Measurements from ENCODE around the gene EPB41L4A.
"Not testable (repeated sequence)": the region's sequence is repeated elsewhere in the genome, so short reads cannot be mapped to it uniquely, and the experiment has no call there.

EPB41L4A gene

DNA sequence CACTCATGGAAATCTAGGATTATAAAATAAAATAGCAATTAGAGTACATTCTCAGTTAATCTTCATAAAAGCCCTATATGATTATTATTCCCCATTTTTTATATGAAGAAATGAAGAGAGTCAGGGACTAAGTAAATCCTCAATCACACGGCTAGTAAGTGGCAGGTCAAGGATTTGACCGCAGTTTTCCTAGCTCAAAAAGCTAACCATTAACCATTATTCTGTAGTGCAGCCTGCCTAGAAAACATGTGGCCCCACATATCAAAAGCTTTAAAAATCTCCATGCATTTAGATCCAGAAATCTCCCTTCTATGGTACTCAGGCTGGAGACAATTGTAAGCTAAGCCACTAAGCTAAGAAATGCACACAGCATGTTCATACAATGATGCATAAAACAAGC is 21.4 kb downstream of the EPB41L4A start:
- DNase-seq: no peak

DNA sequence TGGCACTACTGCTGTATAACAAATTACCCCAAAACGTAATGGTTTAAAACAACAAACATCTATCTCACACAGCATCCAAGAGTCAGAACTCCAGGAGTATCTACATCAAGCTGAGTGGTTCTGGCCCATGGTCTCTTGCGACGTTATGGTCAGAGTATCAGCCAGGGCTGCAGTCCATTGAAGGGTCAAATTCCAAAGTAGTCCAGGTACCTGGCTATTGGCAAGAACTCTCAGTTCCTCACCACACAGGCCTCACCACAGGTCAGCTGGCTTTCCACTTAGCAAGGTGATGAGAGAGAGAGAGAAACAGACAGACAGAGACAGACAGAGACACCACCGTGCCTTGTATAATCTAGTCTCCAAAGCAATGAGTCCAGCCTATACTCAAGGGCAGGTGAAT is 22.6 kb downstream of the EPB41L4A start:
- DNase-seq: no peak

DNA sequence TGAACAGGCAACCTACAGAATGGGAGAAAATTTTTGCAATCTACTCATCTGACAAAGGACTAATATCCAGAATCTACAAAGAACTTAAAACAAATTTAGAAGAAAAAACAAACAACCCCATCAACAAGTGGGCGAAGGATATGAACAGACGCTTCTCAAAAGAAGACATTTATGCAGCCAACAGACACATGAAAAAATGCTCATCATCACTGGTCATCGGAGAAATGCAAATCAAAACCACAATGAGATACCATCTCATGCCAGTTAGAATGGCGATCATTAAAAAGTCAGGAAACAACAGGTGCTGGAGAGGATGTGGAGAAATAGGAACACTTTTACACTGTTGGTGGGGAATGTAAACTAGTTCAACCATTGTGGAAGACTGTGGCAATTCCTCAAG is 23.8 kb downstream of the EPB41L4A start:
- not testable (repeated sequence) for DNase-seq

DNA sequence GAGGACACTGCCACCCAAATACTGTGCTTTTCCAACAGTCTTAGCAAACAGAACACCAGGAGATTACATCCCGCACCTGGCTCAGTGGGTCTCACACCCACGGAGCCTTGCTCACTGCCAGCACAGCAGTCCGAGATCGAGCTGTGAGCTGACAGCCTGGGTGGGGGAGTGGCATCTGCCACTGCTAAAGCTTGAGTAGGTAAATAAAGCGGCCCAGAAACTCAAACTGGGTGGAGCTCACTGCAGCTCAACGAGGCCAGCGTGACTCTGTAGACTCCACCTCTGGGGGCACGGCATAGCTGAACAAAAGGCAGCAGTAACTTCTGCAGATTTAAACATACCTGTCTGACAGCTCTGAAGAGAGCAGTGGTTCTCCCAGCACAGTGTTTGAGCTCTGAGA is 28.8 kb downstream of the EPB41L4A start:
- no peak for DNase-seq

DNA sequence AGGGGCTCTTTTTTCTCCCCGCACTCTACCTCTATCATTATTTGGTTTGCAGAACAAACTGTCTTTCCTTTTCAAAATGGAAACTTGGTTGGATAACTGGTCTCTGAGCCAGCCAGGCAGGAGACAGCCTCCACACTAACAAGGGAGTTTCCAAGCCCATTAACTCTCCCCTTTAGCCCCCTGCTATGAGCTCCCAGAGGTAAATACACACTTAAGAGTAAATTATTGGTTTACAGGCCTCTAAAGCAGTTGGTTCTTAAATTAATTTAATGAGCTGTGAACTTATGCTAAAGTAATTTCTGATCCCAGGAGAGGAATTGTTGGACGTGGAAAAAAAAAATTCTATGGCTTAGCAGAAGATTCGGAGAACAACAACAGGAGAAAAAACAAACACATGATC is 30.3 kb downstream of the EPB41L4A start:
- DNase-seq: no peak

DNA sequence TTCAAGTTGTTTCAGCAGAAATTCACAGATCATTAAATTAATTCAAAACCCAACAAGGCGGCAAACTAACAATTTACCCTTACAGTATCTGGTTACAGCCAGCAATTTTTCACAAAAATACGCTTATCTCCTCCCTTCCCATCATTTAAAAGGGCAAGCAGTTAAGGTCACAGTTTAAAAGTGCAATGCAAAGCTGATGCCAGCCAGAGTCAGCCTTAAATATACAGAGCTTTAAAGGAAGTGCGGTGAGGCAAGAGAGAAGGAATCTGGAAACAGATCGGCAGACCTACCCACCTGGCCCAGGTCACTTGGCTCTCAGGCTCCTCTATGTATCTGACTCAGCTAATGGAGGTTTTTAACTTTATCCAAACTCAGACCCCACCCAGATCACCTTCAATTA is 31.0 kb downstream of the EPB41L4A start:
- DNase-seq: no peak

DNA sequence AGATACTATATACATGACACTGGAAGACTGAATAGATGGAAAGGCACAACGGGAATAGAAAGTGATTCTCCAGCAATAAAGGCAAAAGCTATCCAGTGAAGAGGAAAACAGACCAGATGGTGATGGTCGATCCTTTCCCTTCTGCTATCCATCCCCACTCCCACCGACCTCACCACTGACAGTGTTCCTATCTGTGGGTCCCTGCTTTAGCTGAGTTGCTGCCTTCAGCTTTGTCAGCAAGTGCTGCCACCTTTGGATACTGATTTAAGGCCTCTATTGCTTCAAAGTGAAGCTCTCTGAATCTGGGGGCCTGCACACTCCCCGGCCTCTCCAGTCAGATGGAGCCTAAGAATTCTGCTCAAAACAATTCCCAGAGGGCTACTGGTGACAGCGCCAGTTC is 32.3 kb downstream of the EPB41L4A start:
- DNase-seq: no peak

DNA sequence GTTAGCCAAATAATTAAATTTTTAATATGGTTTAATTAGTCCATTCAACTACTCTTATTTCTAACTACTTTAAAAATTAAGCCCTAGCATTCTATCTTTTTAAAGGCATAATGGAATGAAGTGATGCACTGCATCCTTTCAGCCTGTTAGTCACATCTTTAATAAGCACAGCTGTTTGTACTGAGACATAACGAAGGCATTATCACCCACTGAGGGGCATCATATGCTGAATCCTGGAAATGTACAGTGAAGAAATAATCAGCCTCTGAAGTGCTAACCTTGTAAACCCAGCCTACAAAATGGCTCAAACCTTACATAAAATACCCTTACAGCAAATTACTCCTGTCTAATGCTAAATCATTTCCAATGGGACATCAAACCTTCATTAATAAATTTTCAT is 33.1 kb downstream of the EPB41L4A start:
- DNase-seq: no peak

DNA sequence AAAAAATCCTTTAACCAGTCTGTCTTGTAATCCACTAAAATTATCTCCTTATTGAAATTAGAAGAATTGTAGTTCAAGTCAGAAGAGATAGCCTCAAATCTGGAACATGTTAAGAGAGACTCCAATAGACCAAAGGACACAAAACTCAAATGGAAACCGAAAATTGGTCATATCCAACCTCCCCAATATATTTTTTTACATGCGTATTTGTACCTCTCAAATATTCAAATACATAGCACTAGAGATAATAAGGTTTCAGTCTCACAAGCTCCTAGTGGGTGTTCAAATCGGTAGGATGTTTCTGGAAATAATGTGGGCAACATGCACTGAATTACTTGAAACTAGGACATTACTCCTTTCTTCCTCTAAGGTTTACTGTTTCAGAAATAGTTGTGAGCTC is 33.5 kb downstream of the EPB41L4A start:
- DNase-seq: no peak

DNA sequence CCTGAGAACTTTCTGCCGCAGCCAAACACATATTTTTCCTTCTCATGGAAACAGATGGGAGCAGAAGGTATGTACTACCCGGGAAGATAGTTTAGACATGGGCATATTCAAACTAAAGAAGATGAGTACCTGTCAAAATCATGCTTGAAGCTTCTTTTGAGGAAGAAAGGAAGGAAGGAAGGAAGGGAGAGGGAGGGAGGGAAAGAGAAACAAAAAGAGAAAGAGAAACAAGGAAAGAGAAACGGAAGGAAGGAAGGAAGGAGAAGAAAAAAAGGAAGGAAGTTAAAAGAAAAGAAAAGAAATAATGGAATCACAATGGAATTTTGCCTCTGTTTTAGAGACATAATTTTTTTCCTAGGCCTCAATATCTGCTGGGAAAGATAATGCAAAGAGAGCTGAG is 34.6 kb downstream of the EPB41L4A start:
- no peak for DNase-seq

DNA sequence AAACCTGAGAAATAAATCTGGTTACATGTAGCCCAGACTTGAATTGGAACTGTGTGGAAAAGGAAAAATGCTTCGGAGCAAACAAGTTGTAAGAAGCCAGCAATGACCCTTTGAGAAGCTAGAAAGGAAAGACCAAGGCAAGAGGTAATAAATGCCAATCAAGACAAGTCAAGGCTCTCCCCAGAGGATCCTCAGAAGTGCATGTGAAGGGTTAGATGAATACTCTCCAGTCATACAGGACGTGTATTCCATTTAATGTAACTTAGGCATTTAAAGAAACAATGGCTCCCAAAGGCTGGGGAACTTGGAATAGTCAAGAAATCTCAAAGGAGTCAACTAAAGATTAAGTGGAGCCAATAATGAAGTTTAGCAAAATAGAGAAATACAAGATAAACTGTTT is 36.2 kb downstream of the EPB41L4A start:
- no peak for DNase-seq

DNA sequence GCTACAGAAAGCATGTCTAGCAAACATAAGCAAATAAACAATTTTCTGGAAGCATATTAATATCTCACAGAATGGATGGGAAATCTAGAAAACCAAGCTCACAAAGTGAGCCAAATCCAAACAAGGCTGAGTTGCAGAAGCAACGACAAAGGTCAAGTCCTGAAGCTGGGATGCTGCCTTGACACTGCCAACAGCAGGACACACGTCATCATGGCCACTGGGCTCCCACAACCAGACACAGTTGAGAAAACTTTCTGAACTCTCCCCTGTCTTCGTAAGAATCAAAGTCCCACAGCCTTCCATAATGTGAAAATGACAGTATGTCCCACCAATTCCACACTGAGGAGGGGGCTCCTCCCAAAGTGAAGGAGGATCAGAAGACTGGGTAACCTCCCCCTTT is 37.6 kb downstream of the EPB41L4A start:
- DNase-seq: no peak

DNA sequence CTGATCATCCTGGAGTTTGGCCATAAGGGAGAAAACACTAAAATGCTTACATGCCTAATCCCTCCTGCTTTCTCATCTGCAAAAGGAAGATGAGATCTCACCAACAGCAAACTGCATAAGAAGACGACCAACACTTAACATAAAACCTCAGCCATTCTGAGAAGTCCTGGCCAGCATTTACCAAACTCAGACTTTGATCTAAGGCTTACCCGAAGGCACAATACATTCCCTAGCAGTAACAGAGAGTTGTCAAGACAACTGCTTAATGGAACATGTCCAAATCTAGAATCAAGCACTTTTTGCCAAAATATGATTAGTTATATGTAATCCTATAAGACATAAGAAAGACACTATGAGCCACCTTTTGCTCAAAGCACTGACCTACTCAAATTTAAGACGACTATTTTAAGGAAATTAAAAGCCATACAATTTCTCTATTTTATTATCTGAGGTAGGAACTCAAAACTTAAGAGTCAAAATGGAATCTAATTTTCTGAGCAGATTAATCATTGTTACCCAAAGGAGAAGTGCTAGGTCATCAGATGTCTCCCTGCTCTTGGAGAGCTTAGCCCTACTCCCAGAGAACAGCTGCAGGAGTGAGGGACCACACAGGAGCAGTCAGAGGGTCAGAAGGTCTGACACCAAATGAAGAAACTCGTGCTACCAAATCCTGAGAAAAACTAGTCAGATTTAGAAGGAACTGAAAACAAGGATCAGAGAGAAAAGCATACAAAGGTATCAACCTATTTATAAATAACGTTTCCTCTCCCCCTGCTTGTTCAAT is 39.3 kb downstream of the EPB41L4A start:
- DNase-seq: no peak

DNA sequence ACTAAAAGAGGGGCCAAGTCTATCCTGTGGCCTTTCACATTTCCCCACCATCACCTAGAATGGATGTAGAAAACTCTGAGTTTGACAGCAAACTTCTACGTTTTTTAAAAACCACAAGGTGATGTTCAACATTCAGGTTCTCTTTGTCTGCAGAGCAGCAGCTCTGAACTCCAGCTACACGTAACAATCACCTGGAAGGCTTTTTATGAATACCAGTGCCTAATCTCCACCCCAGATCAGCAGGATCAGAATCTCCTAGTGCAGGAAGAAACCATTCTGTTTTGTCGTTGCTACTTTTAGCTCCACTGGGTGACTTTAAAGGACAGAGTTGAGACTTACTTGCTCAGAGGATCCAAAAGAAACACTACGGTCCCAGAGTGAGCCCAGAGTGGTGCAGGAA is 44.3 kb downstream of the EPB41L4A start:
- no peak for DNase-seq

DNA sequence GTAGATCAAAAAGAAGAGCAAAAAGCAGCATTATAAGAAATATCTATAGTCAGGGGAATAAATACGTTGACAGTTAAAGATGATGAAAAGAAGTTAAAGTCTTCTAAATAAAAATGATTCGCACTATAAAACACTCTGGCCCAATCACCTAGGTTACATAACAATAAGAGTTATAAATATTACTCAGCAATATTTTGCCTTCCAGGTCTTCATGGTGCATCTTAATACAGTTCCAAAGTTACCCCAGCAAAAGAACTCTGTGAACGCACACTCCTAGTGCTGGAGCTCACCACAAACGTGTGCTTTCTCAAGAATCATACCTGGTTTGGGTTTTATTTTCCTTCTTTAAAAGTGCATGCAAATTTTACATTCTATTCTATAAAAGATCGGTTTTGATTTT is 44.7 kb downstream of the EPB41L4A start:
- DNase-seq: no peak

DNA sequence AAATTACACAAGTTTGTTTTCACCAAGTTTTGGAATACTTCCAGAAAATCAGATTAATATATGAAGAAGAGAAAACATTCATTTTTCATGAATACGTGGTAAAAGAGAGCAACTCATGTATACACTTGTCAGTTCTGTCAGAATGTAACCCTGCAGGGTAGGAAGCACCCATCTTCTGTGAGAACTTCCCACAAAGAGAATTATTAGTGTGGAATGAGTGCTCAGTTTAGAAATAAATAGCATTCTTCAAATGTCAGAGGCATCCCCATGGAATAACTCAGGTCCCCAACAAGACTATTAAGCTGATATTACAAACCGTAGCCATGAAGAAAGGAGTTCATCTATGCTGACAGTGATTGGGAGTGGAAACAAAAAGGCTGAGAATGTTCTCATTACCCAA is 45.2 kb downstream of the EPB41L4A start:
- no peak for DNase-seq

DNA sequence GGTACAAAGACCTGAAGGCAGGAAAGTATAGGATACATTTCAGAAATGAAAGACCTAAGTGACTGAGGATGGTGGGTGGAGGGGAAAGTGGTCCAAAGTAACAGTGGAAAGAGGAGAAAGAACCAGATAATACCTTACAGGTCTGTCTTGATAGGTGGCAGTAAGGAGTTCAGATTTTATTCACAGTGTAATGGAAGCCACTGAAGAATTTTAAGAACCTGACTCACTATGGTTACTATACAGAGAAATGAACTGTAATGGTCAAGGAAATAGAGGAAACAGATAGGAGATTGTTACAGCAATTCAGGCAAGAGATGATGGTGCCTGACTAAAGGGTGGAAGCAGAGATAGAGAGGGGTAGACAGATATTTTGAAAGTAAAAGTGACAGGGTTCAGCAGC is 46.5 kb downstream of the EPB41L4A start:
- no peak for DNase-seq

DNA sequence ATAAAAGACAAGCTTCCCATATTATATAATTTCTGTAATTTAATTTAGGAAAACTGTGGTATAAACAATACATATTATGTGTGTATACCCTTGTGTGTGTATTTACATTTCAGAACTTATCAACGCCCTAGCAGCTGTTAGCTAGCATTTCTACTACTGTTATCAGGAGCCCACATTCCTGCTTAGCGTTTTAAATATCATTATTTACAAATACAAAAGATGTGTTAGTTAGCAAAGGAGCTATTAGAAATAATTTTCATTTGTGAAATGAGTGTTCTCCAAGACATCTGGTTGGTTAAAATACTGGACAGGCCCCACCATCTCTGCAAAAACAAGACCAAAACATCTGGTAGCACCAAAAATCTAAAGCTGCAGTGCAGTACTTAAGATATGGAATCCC is 48.0 kb downstream of the EPB41L4A start:
- no peak for DNase-seq

DNA sequence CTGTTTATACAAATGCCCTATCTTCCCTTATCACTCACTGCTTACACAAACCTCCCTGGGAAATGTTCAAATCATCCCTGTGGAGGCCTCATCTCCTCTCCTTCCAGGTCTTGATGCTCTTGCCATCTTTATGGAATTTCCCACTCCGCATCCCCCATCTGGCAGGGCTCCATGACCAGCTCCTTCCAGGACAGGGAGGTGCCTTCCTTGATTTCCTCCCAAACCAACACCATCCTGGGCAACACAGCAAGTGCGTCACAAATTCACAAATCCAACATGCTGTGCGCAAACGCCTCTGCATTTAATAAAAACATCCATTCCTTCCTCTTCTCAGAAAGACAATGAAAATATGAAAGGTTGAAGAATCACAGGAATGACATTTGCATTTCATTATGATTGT is 51.7 kb downstream of the EPB41L4A start:
- DNase-seq: no peak

DNA sequence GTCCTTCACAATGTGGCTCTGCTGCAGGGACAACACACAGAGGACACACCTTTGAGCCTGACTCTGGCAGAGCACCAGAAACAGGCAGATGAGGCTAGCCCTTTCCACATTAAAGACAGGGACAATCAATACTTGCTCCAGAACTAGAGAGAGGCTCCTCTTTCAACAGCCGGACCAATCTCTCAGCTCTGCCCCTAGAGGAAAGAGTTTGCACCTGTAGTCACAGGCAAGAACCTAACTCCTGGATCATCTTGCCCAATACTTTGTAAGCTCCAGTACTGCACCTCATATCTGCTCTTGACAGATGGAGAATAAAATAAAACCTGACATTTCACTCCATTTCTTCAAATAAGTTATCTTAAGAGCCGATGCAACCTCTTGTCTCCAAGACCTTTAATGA is 52.1 kb downstream of the EPB41L4A start:
- no peak for DNase-seq

DNA sequence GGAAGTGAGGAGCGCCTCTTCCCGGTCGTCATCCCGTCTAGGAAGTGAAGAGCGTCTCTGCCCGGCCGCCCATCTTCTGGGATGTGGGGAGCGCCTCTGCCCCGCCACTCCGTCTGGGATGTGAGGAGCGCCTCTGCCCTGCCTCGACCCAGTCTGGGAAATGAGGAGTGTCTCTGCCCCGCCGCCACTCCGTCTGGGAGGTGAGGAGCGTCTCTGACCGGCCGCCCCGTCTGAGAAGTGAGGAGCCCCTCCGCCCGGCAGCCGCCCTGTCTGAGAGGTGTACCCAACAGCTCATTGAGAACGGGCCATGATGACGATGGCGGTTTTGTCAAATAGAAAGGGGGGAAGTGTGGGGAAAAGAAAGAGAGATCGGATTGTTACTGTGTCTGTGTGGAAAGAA is 58.3 kb downstream of the EPB41L4A start:
- not testable (repeated sequence) for DNase-seq

DNA sequence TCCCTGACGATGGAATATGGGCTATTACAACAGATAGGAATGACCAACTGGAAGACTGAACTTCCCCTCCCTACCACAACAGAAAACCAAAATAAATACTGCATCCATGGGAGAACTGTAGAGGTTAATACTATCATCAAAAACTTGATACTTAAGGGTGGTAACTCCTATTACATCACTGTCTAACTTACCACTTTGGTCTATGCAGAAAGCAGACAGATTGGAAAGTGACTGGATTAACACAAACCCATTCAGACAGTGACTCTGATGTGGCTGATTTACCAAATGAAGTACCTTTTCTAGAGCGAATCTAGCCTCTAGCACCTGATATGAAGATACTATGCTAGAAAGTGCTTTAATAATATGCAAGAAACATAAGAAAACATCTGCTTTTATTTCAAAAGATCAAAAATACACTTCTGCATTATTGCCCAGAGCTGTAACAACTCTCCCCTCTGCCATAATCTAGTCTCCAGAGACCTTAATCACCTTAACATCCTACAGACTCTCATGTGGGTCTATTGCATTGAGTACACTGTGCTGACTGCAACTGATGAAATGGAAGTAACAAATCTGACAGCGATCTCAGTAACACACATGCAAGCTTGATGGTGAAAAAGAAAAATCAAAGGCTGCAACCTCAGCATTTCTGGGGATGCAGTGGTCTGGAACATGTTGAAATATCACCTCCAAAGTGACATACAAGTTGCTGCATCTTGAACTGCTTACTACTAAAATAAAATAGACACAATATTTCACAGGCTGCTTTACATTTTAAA is 62.7 kb downstream of the EPB41L4A start:
- DNase-seq: no peak

DNA sequence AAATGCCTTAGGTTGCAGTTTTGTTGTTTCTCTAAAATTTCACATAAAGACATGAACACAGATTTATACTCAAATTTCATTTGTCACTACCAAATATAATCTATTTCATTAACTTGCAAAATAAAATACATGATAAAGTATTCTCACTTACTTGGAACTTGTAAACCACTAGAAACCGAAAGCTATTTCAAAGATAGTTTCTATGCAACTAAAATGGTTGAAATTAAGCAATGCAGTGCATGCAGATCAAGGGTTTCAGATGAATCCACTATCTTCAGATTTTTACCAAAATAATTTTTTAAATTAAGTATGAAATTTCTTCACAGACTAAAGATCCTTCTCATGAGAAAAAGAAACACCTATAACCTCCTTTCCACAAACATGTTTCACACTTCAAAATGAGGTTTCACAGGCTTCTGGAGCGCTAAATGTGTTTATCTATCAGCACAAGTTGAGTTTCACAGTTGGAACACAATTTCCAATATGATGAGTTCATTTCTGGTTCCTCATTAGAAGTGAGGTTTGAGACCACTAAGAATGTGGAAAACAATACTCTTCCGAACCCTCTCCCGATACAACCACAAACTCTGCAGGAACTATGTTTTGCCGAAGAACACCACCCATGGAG is 63.9 kb downstream of the EPB41L4A start:
- no peak for DNase-seq

DNA sequence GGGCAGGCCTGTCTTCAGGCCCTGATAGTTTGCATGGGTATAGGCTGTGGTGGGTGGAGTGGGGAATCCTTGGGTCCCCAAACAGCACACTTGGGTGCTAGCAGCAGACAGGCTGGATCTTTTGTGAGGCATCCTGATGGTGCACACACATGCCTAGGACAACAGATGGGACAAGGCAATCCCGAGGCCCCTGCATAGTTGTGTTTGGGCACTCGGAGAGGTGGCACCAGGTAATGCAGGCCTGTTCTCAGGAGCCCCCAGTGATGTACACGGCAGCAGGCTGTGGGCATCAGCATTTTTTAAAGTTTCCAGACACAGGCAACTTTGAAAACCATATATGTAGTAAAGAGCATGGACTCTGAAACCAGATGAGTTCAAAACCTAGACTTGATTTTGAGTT is 65.4 kb downstream of the EPB41L4A start:
- no peak for DNase-seq
